Thymus (tissue), 11 donors: ENCODE results near the gene RPL31. TPM values are rescaled to one million over a fixed set of nuclear protein-coding genes. Genes with fewer than 3 reads are reported as not detected.
A peak's percentile ranks its signal among the peaks of the same experiment; 100 is the strongest.

ENCODE experiments used
- DNase-seq, 9 donors: peaks; one replicate each; pipeline ENCODE4 v3.0.0-alpha.2; 2013; ENCODE audit warnings: low spot score in 9 of 9, low read depth in 6 of 9, missing footprints in 1 of 9
- H3K27ac ChIP-seq, 2 donors: one replicate each; pipeline ENCODE4 v1.5.1; 2013; ENCODE audit warnings: control low read depth in 1 of 2, low read depth in 1 of 2, low read length in 1 of 2, mild to moderate bottlenecking in 1 of 2, moderate library complexity in 1 of 2
- H3K27me3 ChIP-seq, 2 donors: one replicate each; pipeline ENCODE4 v1.5.1; 2013; ENCODE audit warnings: low read length in 1 of 2; ENCODE audit not compliant: control insufficient read depth in 2 of 2, insufficient read depth in 1 of 2
- H3K36me3 ChIP-seq, 2 donors: one replicate each; pipeline ENCODE4 v1.5.1; 2013; ENCODE audit warnings: low read length in 1 of 2, mild to moderate bottlenecking in 1 of 2, moderate library complexity in 1 of 2; ENCODE audit not compliant: control insufficient read depth in 2 of 2, insufficient read depth in 2 of 2
- H3K4me1 ChIP-seq, 2 donors: one replicate each; pipeline ENCODE4 v1.5.1; 2013; ENCODE audit warnings: low read length in 2 of 2; ENCODE audit not compliant: control insufficient read depth in 2 of 2, insufficient read depth in 2 of 2
- H3K4me3 ChIP-seq, 2 donors: one replicate each; pipeline ENCODE4 v1.5.1; 2013; ENCODE audit warnings: low read length in 2 of 2, control low read depth in 1 of 2, mild to moderate bottlenecking in 1 of 2
- H3K9me3 ChIP-seq, 2 donors: one replicate each; pipeline ENCODE4 v1.5.1; 2013; ENCODE audit warnings: low read length in 1 of 2, mild to moderate bottlenecking in 1 of 2; ENCODE audit not compliant: control insufficient read depth in 2 of 2, insufficient read depth in 1 of 2
- WGBS: extraction: QIAGEN DNeasy Blood & Tissue Kit; methylation state at CpG from one replicate; pipeline ENCODE4 v1.1.7; 2013; 5-methylcytosine and 5-hydroxymethylcytosine counted together
- polyA plus RNA-seq: library from polyadenylated mRNA; stranded (reverse); fragments of 200-250 nt; gene quantifications from one replicate; pipeline ENCODE4 v1.2.3, GENCODE V29; 2013
- total RNA-seq: library from RNA; stranded (reverse); fragments of 120-200 nt; gene quantifications from one replicate; pipeline ENCODE4 v1.2.4, GENCODE V29; 2013
- donor health status: healthy.

Gene RPL31
- total and polyA plus RNA-seq, 2 donors: 4,346 to 8,913 TPM

DNA sequence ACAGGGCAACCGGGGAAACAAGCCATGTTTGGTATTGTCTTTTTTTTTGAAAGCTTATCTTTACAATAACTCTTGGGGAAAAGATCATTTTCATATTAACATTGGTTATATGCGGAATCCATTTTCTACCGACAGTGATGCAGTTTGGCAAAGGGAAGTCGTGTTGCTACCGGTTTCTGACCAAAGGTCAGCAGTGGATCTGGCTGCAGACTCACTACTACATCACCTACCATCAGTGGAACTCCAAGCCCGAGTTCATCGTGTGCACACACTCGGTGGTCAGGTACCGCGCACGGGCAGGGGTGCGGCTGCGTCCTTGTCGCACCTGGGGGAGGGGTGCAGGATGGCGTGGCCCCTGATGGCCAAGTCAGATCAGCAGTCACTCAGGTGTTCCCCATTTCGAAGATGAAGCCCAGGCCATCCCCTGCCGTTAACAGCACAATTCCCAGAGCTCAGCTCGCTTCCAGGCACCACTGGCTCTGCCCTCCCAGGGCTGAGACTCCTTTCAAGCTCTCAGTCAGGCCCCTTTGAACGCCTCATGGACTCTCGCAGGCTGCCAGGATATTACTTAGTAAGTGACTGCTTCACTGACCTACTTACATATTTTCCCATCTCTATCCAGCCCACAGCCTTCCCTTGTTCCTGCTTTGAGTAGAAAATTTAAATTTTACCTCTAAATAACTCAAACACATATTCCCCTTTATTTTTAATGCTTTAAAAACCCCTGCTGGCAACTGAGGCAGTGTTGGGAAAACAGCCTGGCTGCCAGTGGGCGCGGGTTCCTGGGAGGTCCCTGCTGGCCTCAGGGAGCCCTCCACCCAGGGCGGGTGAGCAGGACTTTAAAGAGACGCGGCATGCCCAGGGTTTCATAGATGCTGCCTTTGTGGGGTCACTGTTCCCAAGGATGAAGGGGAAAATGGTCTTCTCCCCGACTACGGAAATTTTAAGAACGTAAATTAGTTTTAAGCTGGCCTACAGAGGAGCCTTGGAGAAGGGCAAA is 33.6 kb upstream of the RPL31 start:
- H3K27ac ChIP-seq: no peak overlapping the region
- no peaks in the 10 kb centered on the region for H3K9me3 ChIP-seq
- peaks cover 0 to 4% of the 10 kb centered on the region in 2 donors for H3K36me3 ChIP-seq
- 94% methylated on average over 28 of the region's 28 CpGs for WGBS
- H3K4me1 ChIP-seq: peaks cover 0 to 15% of the 10 kb centered on the region in 2 donors
- H3K27me3 ChIP-seq: no peaks in the 10 kb centered on the region
- DNase-seq: no peak
- no peak overlapping the region for H3K4me3 ChIP-seq

DNA sequence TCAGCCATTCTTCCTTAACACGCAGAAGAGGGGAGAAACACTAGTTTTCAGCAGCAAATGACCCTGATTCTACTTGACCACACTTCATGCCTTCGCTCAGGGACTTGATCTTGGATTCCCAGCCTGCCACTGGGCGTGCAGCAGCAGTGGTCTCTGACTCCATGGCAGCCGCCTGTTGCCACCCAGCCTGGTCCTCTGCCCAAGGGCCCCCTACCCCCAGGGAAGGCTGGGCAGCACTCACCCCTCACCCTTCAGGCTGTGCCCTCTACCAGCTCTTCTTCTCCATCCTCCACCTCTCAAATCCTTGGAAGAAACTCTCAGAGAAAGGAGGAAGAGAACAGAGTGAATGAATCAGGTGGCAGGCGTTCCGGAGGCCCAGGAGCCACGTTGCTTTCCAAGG is 32.1 kb upstream of the RPL31 start:
- Histone ChIP-seq H3K27me3 (peaks cover 0 to 2% of the 10 kb centered on the region in 2 donors), H3K4me1 (no peaks in the 10 kb centered on the region), H3K27ac (no peak overlapping the region), H3K4me3 (no peak overlapping the region), H3K9me3 (no peaks in the 10 kb centered on the region), H3K36me3 (peaks cover 0 to 4% of the 10 kb centered on the region in 2 donors)
- no peak for DNase-seq
- WGBS: 95% methylated on average over 7 of the region's 7 CpGs

DNA sequence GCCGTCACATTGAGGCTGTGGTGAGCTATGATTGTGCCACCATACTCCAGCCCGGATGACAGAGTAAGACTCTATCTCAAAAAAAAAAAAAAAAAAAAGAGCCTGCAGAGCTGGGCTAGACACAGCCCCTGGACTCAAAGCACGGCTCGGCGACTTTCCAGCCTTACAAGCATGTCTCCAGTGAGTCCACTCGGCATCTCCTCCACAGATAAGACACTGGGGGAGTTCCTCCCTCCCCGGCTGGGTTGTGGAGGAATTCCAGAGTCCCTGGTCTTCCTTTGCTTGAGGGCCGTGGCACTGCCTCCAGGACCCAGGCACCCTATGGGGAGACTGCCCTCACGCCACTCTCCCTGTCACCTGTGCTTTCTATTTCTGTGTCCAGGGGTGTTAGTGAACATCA is 30.9 kb upstream of the RPL31 start:
- H3K4me3 ChIP-seq: no peak overlapping the region
- H3K4me1 ChIP-seq: peaks cover 0 to under 1% of the 10 kb centered on the region in 2 donors
- H3K27ac ChIP-seq: no peak overlapping the region
- DNase-seq: no peak
- H3K36me3 ChIP-seq: peaks cover 0 to 4% of the 10 kb centered on the region in 2 donors
- H3K27me3 ChIP-seq: peaks cover 0 to 2% of the 10 kb centered on the region in 2 donors
- H3K9me3 ChIP-seq: no peaks in the 10 kb centered on the region
- 96% methylated on average over 9 of the region's 9 CpGs for WGBS

DNA sequence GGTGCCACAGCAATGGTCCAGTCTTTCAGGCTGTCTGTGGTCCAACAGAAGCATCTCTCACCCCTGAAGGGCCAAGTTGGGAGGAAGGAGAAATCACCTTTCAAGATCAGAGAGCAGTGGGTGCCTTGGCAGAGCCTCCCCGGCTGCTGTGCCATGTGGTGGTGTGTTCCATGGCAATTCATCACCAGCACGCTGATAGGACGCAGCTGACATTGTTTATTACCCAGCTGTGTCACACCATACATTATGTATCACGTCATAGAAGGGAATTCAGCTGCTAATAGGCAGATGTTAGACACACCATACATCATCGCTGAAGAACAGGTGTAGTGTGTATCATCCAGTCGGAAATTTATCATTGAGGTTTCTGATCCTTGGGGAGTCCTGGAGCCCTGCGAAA is 29.6 kb upstream of the RPL31 start:
- H3K9me3 ChIP-seq: no peaks in the 10 kb centered on the region
- WGBS: 95% methylated on average over 7 of the region's 7 CpGs
- DNase-seq: no peak
- H3K4me3 ChIP-seq: no peak overlapping the region
- H3K4me1 ChIP-seq: peaks cover 0 to 13% of the 10 kb centered on the region in 2 donors
- peaks cover 0 to 4% of the 10 kb centered on the region in 2 donors for H3K36me3 ChIP-seq
- peaks cover 0 to 2% of the 10 kb centered on the region in 2 donors for H3K27me3 ChIP-seq
- no peak overlapping the region for H3K27ac ChIP-seq

GRCh38 chr2:100974712-100975520 is 27.2 kb upstream of the RPL31 start:
- 93% methylated on average over 22 of the region's 22 CpGs for WGBS
- H3K27me3 ChIP-seq: peaks cover 0 to 4% of the 10 kb centered on the region in 2 donors
- no peaks in the 10 kb centered on the region for H3K9me3 ChIP-seq
- no peak for DNase-seq
- H3K4me3 ChIP-seq: no peak overlapping the region
- H3K27ac ChIP-seq: no peak overlapping the region
- no peaks in the 10 kb centered on the region for H3K36me3 ChIP-seq
- peaks cover 0 to 16% of the 10 kb centered on the region in 2 donors for H3K4me1 ChIP-seq

- H3K27me3 ChIP-seq: peaks cover 0 to 4% of the 10 kb centered on the region in 2 donors
- no peak overlapping the region for H3K4me3 ChIP-seq
- no peaks in the 10 kb centered on the region for H3K36me3 ChIP-seq
- no peaks in the 10 kb centered on the region for H3K9me3 ChIP-seq
- DNase-seq: no peak
- no peak overlapping the region for H3K27ac ChIP-seq
- WGBS: 98% methylated on average over 7 of the region's 7 CpGs
- peaks cover 0 to 16% of the 10 kb centered on the region in 2 donors for H3K4me1 ChIP-seq
These were observed 26.6 kb upstream of the RPL31 start for GRCh38 chr2:100975521-100975785.

- no peak for DNase-seq
- H3K27ac ChIP-seq: no peak overlapping the region
- H3K36me3 ChIP-seq: no peaks in the 10 kb centered on the region
- H3K4me3 ChIP-seq: no peak overlapping the region
- no peaks in the 10 kb centered on the region for H3K9me3 ChIP-seq
- H3K4me1 ChIP-seq: peaks cover 0 to 16% of the 10 kb centered on the region in 2 donors
- WGBS: 97% methylated on average over 6 of the region's 6 CpGs
- peaks cover 0 to 4% of the 10 kb centered on the region in 2 donors for H3K27me3 ChIP-seq
These were observed 26.0 kb upstream of the RPL31 start for GRCh38 chr2:100976061-100976460.

DNA sequence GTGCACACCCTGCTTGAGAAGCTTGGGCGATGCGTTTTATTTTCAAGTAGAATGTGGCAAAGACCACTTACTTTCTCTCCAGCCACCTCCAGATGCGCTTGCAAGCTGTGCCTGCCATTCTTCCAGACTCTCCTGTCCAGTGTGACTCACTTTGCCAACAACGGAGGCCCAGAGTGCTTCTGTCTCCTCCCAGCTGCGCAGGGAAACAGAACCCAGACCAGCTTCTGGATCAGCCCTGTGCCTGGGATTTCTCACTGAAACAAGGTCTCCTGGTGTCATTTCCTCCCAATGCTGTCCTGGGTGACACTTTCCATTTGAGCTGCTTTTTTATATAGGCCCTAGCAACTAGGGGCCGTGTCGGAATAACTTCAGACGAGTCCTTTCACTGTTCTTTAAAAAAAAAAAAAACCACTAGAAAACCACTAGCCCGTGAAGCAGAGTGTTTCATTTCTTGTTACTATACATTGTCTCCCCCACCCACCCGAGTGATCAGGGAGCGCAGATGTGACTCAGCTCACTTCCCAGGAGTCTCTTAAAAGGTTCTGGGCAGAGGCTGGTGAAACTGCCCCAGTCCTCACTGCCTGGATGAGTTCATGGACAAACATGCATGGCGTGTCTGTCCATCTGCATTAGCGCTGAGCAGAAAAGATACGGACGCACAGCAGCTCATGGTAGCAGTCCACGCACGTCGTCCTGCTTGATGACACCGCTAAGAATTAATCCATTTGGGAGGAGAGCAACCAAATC is 25.3 kb upstream of the RPL31 start:
- H3K4me3 ChIP-seq: no peak overlapping the region
- no peak overlapping the region for H3K27ac ChIP-seq
- H3K36me3 ChIP-seq: no peaks in the 10 kb centered on the region
- H3K4me1 ChIP-seq: peaks cover 0 to 20% of the 10 kb centered on the region in 2 donors
- DNase-seq: peak in 1 of 9 donors; percentile 27
- 89% methylated on average over 19 of the region's 19 CpGs for whole genome bisulfite sequencing
- peaks cover 0 to 4% of the 10 kb centered on the region in 2 donors for H3K27me3 ChIP-seq
- H3K9me3 ChIP-seq: no peaks in the 10 kb centered on the region
